NCI-H460 (cell line): ENCODE results near the gene FHAD1. TPM values are rescaled to one million over a fixed set of nuclear protein-coding genes. Genes with fewer than 3 reads are reported as not detected.
A peak's percentile ranks its signal among the peaks of the same experiment; 100 is the strongest.

Experiments used
- DNase-seq: peaks from one replicate; pipeline ENCODE4 v3.0.0-alpha.2; 2016; ENCODE audit warnings: low read depth; ENCODE audit errors: extremely low read depth
- total RNA-seq: library from RNA; depleted of rRNA; stranded (reverse); fragments of >200 nt; shearing (Covaris generic); gene quantifications from 2 replicates; pipeline ENCODE4 v1.2.3, GENCODE V29; 2014

Gene FHAD1
- total RNA-seq, 1 experiment from 2014 or later: 101 TPM

- no peak for DNase-seq
These were observed 95.5 kb downstream of the FHAD1 start for GRCh38 chr1:15342408-15342967.

- no peak for DNase-seq
These were observed 96.1 kb downstream of the FHAD1 start for GRCh38 chr1:15343099-15343498.

GRCh38 chr1:15343729-15344128 lies 96.7 kb downstream of the FHAD1 start:
- no peak for DNase-seq

GRCh38 chr1:15344380-15344779 lies 97.4 kb downstream of the FHAD1 start:
- DNase-seq: no peak

- no peak for DNase-seq
These were observed 98.0 kb downstream of the FHAD1 start for GRCh38 chr1:15344800-15345704.

- DNase-seq: peak; percentile 84
These were observed 98.8 kb downstream of the FHAD1 start for GRCh38 chr1:15345705-15346345.

GRCh38 chr1:15346346-15347030 lies 99.5 kb downstream of the FHAD1 start:
- no peak for DNase-seq

- no peak for DNase-seq
These were observed 100.2 kb downstream of the FHAD1 start for GRCh38 chr1:15347182-15347581.

GRCh38 chr1:15348648-15349047 lies 101.6 kb downstream of the FHAD1 start:
- DNase-seq: no peak

- DNase-seq: no peak
These were observed 102.1 kb downstream of the FHAD1 start for GRCh38 chr1:15349133-15349532.

- no peak for DNase-seq
These were observed 103.1 kb downstream of the FHAD1 start for GRCh38 chr1:15350151-15350550.

- no peak for DNase-seq
These were observed 103.7 kb downstream of the FHAD1 start for GRCh38 chr1:15350551-15351200.

GRCh38 chr1:15351310-15351709 lies 104.3 kb downstream of the FHAD1 start:
- no peak for DNase-seq

GRCh38 chr1:15352128-15352957 lies 105.3 kb downstream of the FHAD1 start:
- DNase-seq: peak; percentile 90

GRCh38 chr1:15353839-15354579 lies 107.0 kb downstream of the FHAD1 start:
- no peak for DNase-seq

- DNase-seq: no peak
These were observed 107.5 kb downstream of the FHAD1 start for GRCh38 chr1:15354580-15354965.

GRCh38 chr1:15355968-15356625 lies 109.1 kb downstream of the FHAD1 start:
- peak; percentile 91 for DNase-seq

GRCh38 chr1:15357612-15358207 lies 110.7 kb downstream of the FHAD1 start:
- no peak for DNase-seq
